Medulla oblongata (tissue), 1 donor: ENCODE data around the gene TBKBP1.
"Not testable (repeated sequence)": the region's sequence is repeated elsewhere in the genome, so short reads cannot be mapped to it uniquely, and the experiment has no call there.

Experiments used
- DNase-seq: peaks from one replicate; pipeline ENCODE4 v3.0.0-alpha.2; 2015; ENCODE audit errors: extremely low spot score

The TBKBP1 gene

DNA sequence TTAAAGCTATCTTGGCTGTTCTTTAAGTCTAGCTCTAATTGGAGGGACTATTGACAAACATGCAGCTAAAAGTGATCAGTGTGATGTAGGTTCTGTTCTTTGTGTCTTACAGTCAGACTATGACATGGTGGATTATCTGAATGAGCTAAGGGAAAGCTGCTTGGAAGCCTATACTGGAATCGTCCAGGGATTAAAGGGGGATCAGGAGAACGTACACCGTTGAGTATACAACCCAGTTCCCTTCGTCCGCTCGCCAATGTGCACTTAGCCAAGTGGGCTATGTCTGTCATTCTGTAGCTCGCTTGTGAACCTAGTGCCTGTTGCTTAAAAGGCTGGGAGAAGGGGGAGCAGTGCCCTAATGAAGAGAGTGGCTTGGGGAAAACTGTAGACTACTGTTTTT is 15.8 kb upstream of the TBKBP1 start:
- no peak for DNase-seq

DNA sequence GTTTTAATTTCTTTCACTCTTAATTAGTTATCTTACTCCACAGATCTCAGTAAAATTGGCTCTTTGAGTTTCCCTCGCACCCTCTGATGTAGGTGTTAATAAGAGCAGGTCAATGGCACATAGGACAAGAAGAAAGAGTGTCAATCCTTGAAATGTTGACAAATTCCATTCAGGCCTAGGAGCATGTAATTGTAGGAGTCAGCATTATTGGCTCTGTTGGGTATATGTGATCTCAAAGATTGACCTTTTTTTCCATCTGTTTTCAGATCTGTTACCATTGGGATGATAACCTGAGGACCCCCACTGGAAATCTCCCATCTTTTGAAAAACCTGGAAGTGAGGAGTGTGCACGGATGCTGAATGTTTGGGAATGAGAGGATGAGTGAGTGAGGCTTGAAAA is 11.8 kb upstream of the TBKBP1 start:
- no peak for DNase-seq

GRCh38 chr17:47682727-47683126 is 11.2 kb upstream of the TBKBP1 start:
- not testable (repeated sequence) for DNase-seq

DNA sequence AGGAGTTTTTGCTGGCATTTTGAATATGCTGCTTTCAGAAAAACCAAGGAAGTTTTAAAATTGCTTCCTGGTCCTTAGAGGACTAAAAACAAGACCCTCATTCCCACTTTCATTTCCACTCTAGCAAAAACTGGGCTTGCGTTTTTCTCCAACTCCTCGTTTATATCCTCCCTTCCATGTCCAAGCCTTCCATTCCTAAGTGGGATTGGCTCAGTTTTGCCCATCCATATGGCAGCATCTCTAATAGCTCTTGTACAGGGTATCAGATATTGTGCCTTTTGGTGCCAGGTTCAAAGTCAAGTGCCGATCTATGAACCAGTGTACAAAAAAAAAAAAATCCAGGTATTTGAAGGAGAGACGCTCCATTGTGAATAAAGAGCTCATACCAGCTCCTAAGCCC is 9.9 kb upstream of the TBKBP1 start:
- DNase-seq = no peak

DNA sequence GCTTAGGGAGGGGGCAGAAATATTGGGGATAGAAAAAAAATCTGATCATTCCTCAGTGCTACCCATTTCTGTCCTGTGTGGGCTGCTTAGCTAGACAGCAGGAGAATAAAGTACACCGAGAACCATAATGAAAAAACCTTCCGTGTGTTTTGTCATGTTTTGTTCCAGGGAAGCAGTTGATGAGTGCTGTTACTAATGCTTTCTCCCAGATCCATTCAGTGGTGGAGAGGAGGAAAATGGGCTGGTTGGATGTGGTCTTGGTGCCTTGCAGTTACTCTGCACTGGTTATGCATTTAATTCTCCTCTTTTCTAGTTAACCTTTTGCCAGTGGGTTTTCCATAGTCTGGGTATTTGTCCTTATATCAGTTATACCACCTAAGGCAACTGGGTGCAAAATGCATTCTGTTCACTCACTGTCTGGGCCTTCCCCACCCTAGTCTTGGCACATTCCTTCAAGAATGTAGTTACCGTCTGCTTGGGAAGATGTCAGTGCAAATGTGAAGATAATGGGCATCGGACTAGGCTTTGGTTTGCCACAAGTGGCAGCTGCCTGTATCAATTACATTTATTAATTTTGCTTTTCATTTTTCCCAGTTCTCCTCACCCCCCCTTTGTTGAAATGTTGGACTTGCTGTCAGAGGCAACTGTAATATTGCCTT is 9.3 kb upstream of the TBKBP1 start:
- no peak for DNase-seq

DNA sequence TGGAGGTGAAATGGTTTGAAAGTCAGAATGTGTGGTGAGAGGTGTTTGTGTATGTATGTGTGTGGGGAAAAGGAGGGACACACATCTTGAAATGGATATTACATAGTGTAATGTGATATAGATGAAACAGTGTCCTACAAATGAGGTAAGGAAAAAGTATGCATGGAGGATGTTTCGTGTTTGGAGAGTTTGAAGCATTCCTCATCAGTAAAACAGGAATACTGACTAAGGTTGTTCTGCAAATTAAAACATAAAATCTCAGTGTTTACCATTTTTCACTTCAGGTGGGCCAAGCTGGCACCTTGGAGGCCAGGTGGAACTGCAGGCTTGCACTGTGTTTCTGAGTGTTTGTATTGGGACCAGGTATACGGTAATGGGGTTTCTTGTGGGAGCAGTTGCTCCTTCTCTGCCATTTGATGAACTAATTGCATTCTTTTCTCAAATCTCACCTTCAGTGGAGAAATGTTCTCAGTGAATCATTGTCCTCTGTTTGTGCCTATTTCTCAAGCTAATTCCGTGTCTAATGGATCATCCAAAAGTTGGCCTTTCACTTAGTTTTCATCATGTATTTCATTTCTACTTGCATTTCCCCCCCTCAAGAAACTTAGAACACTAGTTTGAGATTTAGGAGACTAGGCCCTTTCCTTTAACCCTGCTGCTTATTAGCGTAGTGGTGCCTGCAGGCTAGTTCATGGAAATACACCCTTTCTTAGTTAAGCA is 8.2 kb upstream of the TBKBP1 start:
- no peak for DNase-seq

GRCh38 chr17:47686276-47686635 is 7.7 kb upstream of the TBKBP1 start:
- DNase-seq = no peak

DNA sequence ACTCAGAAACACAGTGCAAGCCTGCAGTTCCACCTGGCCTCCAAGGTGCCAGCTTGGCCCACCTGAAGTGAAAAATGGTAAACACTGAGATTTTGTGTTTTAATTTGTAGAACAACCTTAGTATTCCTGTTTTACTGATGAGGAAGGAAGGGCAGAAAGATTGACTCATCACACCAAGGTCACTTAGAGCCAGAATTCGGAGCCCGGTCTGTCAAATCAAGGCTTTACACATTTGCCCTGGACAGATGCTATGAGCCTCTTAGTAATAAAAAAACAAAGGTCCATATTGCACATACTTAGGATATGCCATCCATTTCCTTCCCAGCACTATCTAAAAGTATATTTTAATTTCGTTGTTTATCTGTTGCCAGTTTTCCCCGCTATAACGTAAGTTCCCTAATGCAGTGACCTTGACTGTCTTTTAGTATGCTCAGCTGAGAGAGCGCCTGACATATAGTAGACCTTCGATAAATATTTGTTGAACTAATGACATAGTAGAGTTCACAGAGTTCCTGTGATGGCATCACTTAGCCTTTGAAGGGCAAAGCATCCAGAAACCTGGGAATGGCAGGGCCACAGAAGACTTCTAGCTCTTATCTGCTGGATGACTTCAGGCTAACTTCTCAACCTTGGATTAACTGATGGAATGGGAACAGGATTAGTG is 7.2 kb upstream of the TBKBP1 start:
- no peak for DNase-seq

DNA sequence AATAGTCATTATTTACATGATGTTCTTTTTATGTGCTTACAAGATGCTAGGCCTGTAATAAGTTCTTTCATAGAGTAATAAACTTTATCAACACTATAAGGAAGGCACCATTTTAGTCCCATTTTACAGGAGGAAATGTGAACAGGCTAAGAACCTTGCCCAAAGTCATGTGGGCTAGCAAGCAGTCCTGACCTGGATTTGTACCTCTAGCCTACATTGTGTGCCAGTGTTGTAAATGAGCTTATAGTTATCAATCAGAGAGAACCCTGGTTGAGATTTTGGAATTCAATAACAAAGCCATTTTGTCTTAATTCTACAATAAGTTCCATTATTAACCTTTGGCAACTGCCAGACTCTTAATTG is 6.7 kb upstream of the TBKBP1 start:
- DNase-seq = no peak

GRCh38 chr17:47687748-47688147 is 6.2 kb upstream of the TBKBP1 start:
- DNase-seq = peak; percentile 53

GRCh38 chr17:47690121-47690520 is 3.8 kb upstream of the TBKBP1 start:
- DNase-seq = no peak

DNA sequence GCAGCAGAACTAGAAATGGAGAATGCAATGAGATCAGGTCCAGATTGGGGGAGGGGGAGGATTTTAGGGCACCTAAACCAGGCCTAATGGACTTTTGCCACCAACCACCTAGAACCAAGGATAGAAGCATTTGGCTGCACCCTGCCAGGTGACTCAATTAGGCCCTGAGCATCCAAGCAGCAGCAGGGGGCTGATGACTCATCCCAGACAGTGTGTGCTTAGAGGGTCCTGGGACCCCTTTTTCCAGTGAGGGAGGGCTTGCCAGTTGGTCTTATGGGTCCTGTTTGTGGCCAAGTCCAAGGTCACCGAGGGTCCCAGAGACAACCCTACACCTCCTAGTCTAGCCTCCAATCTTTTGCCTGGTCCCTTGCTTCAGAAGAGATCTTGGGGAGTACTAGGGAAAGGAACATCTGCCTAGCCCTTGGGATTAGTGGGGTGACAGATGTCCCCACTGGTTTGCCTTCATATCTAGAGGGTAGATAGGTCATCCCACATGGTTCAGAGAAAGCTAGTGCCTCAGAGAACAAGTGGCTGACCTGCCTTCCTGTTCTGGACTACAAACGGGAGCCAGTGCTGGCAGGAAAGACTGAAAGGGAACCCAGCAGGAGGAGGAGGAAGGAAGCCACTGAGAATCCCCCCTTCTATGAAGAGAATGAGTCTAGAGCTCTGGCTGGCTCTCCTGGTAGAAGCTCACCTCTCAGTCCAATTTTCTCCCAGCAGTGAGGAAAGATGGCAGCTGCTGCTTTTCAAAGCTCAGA is 1.6 kb upstream of the TBKBP1 start:
- no peak for DNase-seq

- peak; percentile 5 for DNase-seq
These were observed 848 bp upstream of the TBKBP1 start for GRCh38 chr17:47692895-47693730.

DNA sequence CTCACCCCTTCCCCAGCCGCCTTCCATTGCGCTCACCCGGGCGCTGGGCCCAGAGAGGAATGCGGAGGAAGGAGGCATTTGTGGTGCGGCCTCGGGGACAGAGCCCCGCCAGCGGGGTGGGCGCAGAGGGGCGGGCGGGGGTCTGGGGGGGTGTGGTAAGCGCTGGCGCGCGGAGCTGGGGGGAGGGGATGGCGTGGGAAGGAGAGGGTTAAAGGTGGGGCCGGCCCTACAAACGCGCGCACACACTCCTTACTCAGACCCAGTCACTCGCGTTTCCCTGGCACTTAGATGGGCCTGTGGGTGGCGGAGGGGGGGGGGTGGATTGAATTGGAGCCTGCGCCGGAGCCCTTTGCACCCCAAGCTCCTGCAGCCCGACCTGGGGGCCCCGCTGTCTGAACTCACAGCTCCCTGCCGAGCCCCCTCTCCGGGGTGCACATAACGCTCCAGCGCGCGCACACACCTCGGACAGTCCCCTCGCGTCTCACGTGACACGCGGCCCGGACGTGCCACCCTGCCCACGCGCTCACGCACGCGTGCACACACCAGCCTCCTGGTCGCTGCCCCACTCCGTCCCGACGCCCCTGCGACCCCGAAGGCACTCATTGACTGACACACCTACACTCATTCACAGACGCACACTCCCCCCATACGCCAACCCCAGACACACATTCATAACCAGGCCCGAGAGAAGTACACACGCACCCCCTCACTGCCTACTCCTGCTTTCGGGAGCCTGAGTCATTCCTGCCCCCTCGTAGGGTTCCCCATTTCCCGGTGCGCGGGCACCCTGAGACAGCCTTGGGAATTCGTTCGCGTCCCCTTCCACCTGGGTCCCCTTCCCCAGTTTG is 844 bp downstream of the TBKBP1 start:
- peak; percentile 20 for DNase-seq

GRCh38 chr17:47695429-47696376 is 1.7 kb downstream of the TBKBP1 start:
- peak; percentile 7 for DNase-seq

DNA sequence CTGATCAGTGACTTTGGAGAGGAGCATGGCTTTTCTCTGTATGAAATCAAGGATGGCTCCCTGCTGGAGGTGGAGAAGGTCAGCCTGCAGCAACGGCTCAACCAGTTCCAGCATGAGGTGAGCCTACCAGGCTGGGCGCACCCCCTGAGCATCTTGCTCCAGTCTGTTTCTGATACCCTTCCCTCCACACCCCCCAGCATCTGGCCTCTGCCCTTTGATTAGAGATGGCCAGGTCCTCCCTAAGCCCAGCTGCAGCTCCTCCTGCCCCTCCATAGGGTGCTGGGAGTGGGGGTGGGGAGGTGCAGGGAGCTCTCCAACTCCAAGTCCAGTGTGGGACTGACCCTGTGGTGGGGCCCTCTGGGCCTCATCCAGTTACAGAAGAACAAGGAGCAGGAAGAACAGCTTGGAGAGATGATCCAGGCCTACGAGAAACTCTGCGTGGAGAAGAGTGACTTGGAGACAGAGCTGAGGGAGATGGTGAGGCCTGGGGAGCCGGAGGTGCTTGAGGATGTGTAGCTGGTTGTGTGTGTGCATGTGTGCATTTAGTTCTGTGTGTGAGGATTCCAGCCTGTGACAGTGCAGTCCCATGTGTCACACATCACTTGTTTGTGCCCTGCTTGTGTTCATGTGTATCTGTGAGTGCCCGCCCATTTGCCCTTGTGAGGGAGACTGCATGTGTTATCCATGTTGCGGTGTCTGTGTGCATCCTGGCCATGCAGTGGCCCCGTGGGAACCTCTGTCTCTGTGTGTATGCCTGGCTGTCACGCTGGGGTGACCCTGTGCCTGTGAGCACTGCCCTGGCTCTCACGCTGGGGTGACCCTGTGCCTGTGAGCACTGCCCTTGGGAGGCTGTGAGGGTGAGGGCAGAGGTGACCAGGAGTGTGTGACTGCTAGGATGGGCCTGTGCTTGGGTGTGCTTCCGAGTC is 3.0 kb downstream of the TBKBP1 start:
- DNase-seq = no peak

GRCh38 chr17:47697906-47698711 is 4.1 kb downstream of the TBKBP1 start:
- DNase-seq = no peak
